Measurements from ENCODE around the gene ANGEL2.
"Not testable (repeated sequence)": the region's sequence is repeated elsewhere in the genome, so short reads cannot be mapped to it uniquely, and the experiment has no call there.

The ANGEL2 gene

GRCh38 chr1:213015099-213016050, at the start of gene ANGEL2:
Gene ANGEL2, minus strand, starts transcription at chr1:213015867. Its CDS starts 196 bp downstream, at chr1:213015671.
- peak; percentile 88 to 93 for DNase-seq (ENCODE audit: low read depth in 2 of 2)

GRCh38 chr1:213061263-213061662, 45.6 kb upstream of the ANGEL2 start:
- no peak for DNase-seq (ENCODE audit: low read depth in 2 of 2)

- DNase-seq (ENCODE audit: low read depth in 2 of 2): no peak
These were observed 45.2 kb upstream of the ANGEL2 start for GRCh38 chr1:213060836-213061235.

GRCh38 chr1:213057264-213058059, 41.8 kb upstream of the ANGEL2 start:
- DNase-seq (ENCODE audit: low read depth in 2 of 2): no peak

- no peak for DNase-seq (ENCODE audit: low read depth in 2 of 2)
These were observed 40.1 kb upstream of the ANGEL2 start for GRCh38 chr1:213055767-213056166.

GRCh38 chr1:213054733-213055591, 39.3 kb upstream of the ANGEL2 start:
- no peak for DNase-seq (ENCODE audit: low read depth in 2 of 2)

GRCh38 chr1:213054142-213054541, 38.5 kb upstream of the ANGEL2 start:
- DNase-seq (ENCODE audit: low read depth in 2 of 2): no peak

GRCh38 chr1:213053455-213053854, 37.8 kb upstream of the ANGEL2 start:
- DNase-seq (ENCODE audit: low read depth in 2 of 2): no peak

- DNase-seq (ENCODE audit: low read depth in 2 of 2): no peak
These were observed 36.2 kb upstream of the ANGEL2 start for GRCh38 chr1:213051881-213052202.

GRCh38 chr1:213051127-213051880, 35.6 kb upstream of the ANGEL2 start, which contains the start of gene RPS6KC1:
Gene RPS6KC1, plus strand, starts transcription at chr1:213051241. Its CDS starts 164 bp downstream, at chr1:213051405.
- DNase-seq (ENCODE audit: low read depth in 2 of 2): peak; percentile 73 to 78

- no peak for DNase-seq (ENCODE audit: low read depth in 2 of 2)
These were observed 35.1 kb upstream of the ANGEL2 start for GRCh38 chr1:213050745-213051126.

- DNase-seq (ENCODE audit: low read depth in 2 of 2): no peak
These were observed 33.6 kb upstream of the ANGEL2 start for GRCh38 chr1:213049232-213049631.

- not testable (repeated sequence) for DNase-seq (ENCODE audit: low read depth in 2 of 2)
These were observed 29.9 kb upstream of the ANGEL2 start for GRCh38 chr1:213045321-213046226.

- no peak for DNase-seq (ENCODE audit: low read depth in 2 of 2)
These were observed 25.8 kb upstream of the ANGEL2 start for GRCh38 chr1:213041443-213041842.

- DNase-seq (ENCODE audit: low read depth in 2 of 2): no peak
These were observed 19.9 kb upstream of the ANGEL2 start for GRCh38 chr1:213035573-213035972.

GRCh38 chr1:213034713-213035112, 19.0 kb upstream of the ANGEL2 start:
- DNase-seq (ENCODE audit: low read depth in 2 of 2): no peak

GRCh38 chr1:213032651-213033050, 17.0 kb upstream of the ANGEL2 start:
- no peak for DNase-seq (ENCODE audit: low read depth in 2 of 2)

- not testable (repeated sequence) for DNase-seq (ENCODE audit: low read depth in 2 of 2)
These were observed 11.4 kb upstream of the ANGEL2 start for GRCh38 chr1:213027024-213027423.

GRCh38 chr1:213020016-213020415, 4.3 kb upstream of the ANGEL2 start:
- no peak for DNase-seq (ENCODE audit: low read depth in 2 of 2)

GRCh38 chr1:213019450-213019849, 3.8 kb upstream of the ANGEL2 start:
- DNase-seq (ENCODE audit: low read depth in 2 of 2): no peak
